HT1080 (cell line): ENCODE data around the gene TMPRSS9. TPM values are rescaled to one million over a fixed set of nuclear protein-coding genes. Genes with fewer than 3 reads are reported as not detected.
"Not testable (repeated sequence)": the region's sequence is repeated elsewhere in the genome, so short reads cannot be mapped to it uniquely, and the experiment has no call there.

Source experiments
- DNase-seq: peaks from one replicate; pipeline ENCODE4 v3.0.0-alpha.2; 2015; ENCODE audit warnings: low read depth
- total RNA-seq: library from RNA; depleted of rRNA; stranded (reverse); fragments of >200 nt; shearing (Covaris generic); gene quantifications from 2 replicates; pipeline ENCODE4 v1.2.3, GENCODE V29; 2014

Gene TMPRSS9
- total RNA-seq, 1 experiment from 2014 or later: not detected

- DNase-seq: no peak
These were observed 18.1 kb upstream of the TMPRSS9 start for GRCh38 chr19:2341982-2342381.

- no peak for DNase-seq
These were observed 17.3 kb upstream of the TMPRSS9 start for GRCh38 chr19:2342656-2343288.

GRCh38 chr19:2343289-2343982, 16.6 kb upstream of the TMPRSS9 start:
- DNase-seq: no peak

DNA sequence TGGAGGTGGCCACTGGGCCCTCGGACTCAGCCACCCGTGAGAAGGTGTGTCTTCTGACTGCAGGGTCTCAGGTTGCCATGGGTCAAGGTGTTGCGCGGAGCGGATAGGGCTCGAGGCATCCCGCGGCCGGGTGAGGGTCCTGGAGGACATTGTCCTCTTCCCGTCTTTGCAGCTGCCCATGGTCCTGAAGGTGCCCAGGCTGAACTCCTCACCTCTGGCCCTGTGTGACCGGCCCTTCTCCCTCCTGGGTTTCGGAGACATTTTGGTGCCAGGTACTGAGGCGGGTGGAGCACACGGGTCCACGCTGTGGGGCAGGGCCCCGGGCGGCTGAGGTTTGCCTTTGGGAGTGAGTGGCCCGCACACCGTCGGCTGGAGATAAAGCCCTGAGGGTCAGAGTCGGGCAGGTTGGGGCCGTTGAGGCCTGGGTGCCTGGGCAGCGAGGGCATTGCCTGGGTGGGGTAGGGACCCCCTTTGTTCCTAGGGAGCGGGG, 15.6 kb upstream of the TMPRSS9 start:
- no peak for DNase-seq

- no peak for DNase-seq
These were observed 15.0 kb upstream of the TMPRSS9 start for GRCh38 chr19:2345076-2345475.

DNA sequence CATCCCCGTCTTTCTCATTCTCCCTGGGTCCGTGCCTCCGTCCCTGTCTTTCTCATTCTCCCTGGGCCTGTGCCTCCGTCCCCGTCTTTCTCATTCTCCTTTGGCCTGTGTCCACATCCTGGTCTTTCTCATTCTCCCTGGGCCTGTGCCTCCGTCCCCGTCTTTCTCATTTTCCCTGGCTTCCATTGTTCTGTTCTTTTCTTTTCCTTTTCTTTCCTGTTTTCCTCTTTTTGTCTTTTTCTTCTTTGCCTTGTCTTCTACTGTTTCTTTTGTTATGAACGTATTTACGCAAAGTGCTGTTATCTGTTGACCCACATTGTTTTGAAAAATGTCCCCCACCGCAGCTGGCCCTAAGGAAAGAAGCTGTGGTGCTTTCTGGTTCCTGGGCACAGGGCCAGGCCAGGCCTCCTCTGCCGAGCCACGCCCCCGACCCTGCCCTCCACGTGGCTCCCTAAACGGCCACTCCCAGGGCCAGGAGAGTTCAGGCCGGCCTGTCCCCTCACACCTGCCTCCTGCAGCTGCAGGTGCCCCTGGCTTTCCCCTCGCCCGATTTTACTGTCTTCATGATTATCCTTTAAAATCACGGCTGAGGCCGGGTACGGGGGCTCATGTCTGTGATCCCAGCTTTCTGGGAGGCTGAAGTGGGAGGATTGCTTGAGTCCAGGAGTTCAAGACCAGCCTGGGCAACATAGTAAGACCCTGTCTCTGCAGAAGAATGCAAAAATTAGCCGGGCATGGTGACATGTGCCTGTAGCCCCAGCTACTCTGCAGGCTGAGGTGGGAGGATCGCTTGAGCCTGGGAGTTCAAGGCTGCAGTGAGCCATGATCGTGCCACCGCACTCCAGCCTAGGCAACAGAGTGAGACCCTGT, 14.0 kb upstream of the TMPRSS9 start:
- DNase-seq: no peak

DNA sequence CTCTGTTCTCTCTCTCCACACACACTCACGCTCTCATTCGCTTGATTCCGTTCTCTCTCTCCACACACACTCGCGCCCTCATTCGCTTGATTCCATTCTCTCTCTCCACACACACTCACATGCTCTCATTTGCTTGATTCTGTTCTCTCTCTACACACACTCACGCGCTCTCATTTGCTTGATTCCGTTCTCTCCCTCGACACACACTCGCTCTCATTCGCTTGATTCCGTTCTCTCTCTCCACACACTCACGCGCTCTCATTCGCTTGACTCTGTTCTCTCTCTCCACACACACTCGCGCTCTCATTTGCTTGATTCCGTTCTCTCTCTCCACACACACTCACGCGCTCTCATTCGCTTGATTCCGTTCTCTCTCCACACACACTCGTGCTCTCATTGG, 10.2 kb upstream of the TMPRSS9 start:
- not testable (repeated sequence) for DNase-seq

DNA sequence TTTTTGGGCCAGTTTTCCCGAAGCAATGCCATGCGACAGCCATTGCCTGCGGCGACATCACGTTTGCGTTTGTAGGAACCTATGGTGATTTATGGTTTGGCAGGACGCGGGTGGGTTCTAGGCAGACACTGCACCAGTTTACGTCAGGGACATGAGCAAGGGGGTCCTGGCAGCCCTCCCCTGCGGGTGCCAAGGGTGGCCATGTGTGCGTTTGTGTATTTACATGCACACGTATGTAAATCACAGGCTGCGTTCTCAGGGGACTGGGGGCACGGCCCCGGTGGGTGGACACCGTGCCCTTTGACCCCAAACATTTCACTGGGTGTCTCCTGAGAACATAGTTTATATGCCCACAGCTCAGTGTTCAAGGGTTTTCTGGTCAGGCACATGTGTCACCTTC, 9.4 kb upstream of the TMPRSS9 start:
- DNase-seq: no peak

GRCh38 chr19:2351591-2351990, 8.5 kb upstream of the TMPRSS9 start:
- no peak for DNase-seq

DNA sequence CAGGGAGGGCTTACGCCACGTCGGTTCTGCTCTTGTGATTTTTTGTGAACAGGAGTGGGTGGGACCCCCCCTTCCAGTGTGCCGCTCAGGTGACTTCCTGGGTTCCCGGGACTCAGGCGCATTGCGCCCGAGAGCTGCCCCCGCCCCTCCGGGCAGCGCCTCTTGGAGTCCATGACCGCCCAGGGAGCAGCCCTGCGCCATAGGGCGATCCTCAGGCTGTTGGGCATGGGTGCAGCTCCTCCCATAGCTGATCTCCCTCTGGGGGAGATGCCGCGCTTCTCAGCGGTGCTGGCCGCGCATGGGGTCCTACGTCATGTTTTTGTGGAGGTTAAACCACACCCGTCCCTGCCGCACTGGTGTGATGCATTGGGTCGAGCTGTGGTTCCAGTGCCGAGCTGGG, 7.9 kb upstream of the TMPRSS9 start:
- DNase-seq: no peak

- DNase-seq: no peak
These were observed 6.7 kb upstream of the TMPRSS9 start for GRCh38 chr19:2353159-2353886.

- DNase-seq: no peak
These were observed 6.0 kb upstream of the TMPRSS9 start for GRCh38 chr19:2353887-2354592.

GRCh38 chr19:2354670-2355069, 5.4 kb upstream of the TMPRSS9 start:
- DNase-seq: no peak

DNA sequence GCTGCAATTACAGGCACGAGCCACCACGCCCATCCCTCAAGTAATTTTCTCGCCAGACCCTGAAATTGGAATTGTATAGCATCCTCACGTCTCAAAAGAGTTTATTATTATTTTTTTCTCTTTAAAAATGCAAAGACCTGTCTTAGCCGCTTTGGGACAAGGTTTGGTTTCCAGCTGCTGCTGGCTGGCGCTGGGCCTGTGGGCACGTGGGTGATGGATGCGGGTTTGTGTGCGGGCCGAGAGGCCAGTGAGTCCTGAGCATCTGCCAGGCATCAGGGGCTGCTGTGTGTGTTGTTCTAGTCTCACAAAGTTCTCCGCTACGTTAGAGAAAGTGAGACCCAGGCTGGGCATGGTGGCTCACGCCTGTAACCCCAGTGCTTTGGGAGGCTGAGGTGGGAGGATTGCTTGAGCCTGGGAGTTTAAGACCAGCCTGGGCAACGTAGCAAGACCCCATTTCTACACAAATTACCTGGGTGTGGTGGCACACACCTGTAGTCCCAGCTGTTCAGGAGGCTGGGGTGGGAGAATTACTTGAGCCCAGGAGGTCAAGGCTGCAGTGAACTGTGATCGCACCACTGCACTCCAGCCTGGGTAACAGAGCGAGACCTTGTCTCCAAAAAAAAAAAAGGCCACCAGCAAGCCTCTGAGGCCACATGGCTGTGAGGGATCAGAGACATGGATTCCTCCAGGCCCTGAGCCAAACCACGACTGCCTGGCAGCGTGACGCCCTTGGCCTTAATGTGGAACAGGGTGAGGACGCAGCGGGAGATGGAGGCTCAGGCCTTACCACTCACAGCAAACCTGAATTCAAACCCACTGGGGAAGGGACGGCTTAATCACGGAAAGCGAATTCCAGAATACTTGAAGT, 4.7 kb upstream of the TMPRSS9 start:
- no peak for DNase-seq

DNA sequence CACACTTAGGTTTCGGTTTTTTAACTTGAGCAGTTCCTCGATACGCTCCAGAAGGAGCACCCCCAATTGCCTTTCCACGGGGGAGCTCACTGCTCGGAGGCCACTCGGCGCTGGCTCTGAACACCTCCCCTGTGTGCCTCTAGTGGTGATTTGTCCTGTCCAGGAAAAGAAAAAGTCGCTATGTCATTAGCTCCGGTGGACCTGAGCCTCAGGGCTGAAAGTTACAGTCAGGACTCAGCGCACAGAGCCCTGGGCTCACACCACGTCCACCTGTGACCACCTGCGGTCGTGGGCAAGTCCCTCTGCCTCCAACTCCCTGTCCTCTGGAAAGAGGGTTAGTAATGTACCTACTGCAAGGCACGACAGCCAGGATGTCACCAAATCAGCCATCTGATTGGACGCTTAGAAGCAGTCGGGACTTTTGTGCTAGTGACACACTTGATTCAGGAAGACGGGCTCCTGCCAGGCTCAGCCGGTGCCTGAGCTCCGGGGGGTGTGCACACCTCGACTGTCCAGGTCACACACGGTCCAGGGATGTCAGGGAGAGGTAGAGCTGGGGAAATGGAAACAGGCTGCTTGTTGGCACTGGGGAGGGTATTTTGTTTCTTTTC, 3.9 kb upstream of the TMPRSS9 start:
- no peak for DNase-seq

DNA sequence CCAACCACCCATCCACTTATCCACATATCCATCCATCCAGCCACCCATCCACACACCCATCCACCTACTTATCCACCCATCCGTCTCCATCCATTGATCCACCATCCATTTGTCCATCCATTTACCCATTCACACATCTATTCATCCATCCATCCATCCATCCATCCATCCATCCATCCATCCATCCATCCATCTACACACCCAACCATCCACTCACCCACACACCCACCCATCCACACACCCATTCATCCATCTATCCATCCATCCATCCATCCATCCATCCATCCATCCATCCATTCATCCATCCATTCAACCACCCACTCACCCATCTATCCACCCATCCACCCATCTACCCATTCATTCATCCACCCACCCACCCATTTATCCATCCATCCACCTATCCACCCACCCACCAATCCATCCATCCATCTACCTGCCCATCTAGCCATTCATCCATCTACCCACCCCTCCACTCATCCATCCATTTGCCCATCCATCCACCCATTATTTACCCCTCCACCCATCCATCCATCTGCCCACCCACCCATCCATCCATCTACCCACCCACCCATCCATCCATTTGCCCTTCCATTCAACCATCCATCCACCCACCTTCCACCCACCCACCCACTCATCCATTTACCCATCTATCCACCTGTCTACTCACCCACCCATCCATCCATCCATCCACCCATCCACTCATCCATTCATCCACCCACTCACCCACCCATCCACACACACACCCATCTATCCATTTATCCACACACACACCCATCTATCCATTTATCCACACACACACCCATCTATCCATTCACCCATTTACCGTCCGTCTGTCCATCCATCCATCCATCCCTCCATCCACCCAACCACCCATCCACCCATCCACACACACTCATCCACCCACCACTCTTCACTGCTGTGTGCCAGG, 2.5 kb upstream of the TMPRSS9 start:
- no peak for DNase-seq

- DNase-seq: no peak
These were observed 1.4 kb upstream of the TMPRSS9 start for GRCh38 chr19:2358548-2359173.

DNA sequence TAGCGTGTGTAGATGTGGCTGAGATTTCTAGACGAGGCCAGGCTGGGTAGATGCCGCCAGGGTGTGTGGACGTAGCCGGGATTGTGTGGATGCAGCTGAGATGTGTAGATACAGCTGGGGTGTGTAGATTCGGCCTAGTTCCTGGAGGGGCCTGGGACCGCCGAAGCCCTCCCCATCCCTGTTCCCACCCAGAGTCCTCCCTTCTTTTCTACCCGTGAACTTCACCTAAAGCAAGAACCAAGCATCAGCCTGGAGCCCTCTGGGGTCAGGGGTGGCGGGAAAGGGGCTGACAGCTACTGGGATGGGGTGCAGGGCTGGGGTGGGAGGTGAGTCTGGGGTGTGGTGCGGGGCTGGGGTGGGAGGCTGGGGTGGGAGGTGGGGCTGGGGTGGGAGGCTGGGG, 768 bp downstream of the TMPRSS9 start:
- DNase-seq: no peak
